HepG2 (cell line): ENCODE data around the gene CTSZ. TPM values are rescaled to one million over a fixed set of nuclear protein-coding genes. Genes with fewer than 3 reads are reported as not detected.

Source experiments
- ATAC-seq: fragments of 200-7000 bp; cut with Tn5 transposase; 3 replicates; pipeline ENCODE4 v1.9.1; 2020; ENCODE audit warnings: mild to moderate bottlenecking, moderate library complexity
- BruUV-seq: library from RNA; stranded (reverse); fragments of 400-500 nt; replicated peaks from 2 replicates; lab custom pipeline; 2021; lab: Mats Ljungman, UMichigan
- CTCF ChIA-PET: fragments of 300-600 bp; formaldehyde crosslinking; extraction: SDS; loops from one replicate; lab custom pipeline; 2021; ENCODE audit warnings: low total read pairs, inconsistent platforms, low intra/inter-chr PET ratio; lab: Yijun Ruan, JAX
- POLR2A ChIA-PET: fragments of 350-600 bp; sonication (Branson Sonifier 250); formaldehyde crosslinking; loops from one replicate; lab custom pipeline; 2020; ENCODE audit warnings: antibody characterized with exemption, inconsistent platforms; lab: Yijun Ruan, JAX
- DNase-seq: peaks from one replicate; pipeline ENCODE4 v3.0.0-alpha.2; 2015; ENCODE audit warnings: low spot score
- FAIRE-seq: peaks from 3 replicates; lab custom pipeline; 2011; peaks lifted over from hg19 to GRCh38; lab: Jason Lieb, UNC
- H2AFZ ChIP-seq: one replicate; pipeline ENCODE4 v1.6.1; 2011; ENCODE audit warnings: low read length, inconsistent platforms
- H3K27ac ChIP-seq: fragments of 300-600 bp; 3 replicates; pipeline ENCODE4 v1.8.0; 2011; ENCODE audit warnings: mixed run types, mild to moderate bottlenecking, mixed read lengths, low read length, inconsistent platforms; ENCODE audit not compliant: insufficient read depth; ENCODE audit errors: extremely low read length
- H3K27me3 ChIP-seq, 2 experiments: fragments of 200-600 bp in 1 of 2; 2 replicates in 1 of 2; 3 replicates in 1 of 2; pipeline versions ENCODE4 v1.6.0 to v1.8.0; 2011; ENCODE audit warnings: low read length in 2 of 2, mild to moderate bottlenecking in 2 of 2, moderate library complexity in 2 of 2, inconsistent platforms in 1 of 2; ENCODE audit not compliant: insufficient read depth in 2 of 2, control insufficient read depth in 1 of 2
- H3K36me3 ChIP-seq, 2 experiments: fragments of 200-600 bp in 1 of 2; replicated peaks in 1 of 2; 2 replicates in 1 of 2; 3 replicates in 1 of 2; pipeline versions ENCODE4 v1.5.1 to v1.8.0; 2011; ENCODE audit warnings: low read length in 2 of 2, inconsistent platforms in 1 of 2; ENCODE audit not compliant: insufficient read depth in 2 of 2, control insufficient read depth in 1 of 2
- H3K4me1 ChIP-seq: 2 replicates; pipeline ENCODE4 v1.5.1; 2012; ENCODE audit warnings: low read length, inconsistent platforms; ENCODE audit not compliant: insufficient read depth
- H3K4me2 ChIP-seq: 2 replicates; pipeline ENCODE4 v1.6.0; 2011; ENCODE audit warnings: low read depth, low read length, inconsistent platforms
- H3K4me3 ChIP-seq, 3 experiments: fragments of 200-600 bp in 1 of 3; sonication (generic), shearing (Covaris generic) in 1 of 3; replicated peaks in 1 of 3; 2 replicates each; pipeline ENCODE4 v1.5.1; 2011 to 2016; ENCODE audit warnings: low read length in 3 of 3, inconsistent platforms in 2 of 3, low read depth in 2 of 3, mild to moderate bottlenecking in 2 of 3, control low read depth in 1 of 3, mixed read lengths in 1 of 3; ENCODE audit not compliant: insufficient read depth in 1 of 3
- H3K79me2 ChIP-seq: one replicate; pipeline ENCODE4 v1.6.1; 2011; ENCODE audit warnings: low read length, inconsistent platforms; ENCODE audit not compliant: insufficient read depth
- H3K9ac ChIP-seq: 2 replicates; pipeline ENCODE4 v1.6.0; 2011; ENCODE audit warnings: mild to moderate bottlenecking, low read depth, low read length, inconsistent platforms; ENCODE audit not compliant: insufficient read depth
- H3K9me3 ChIP-seq: 2 replicates; pipeline ENCODE4 v1.5.1; 2012; ENCODE audit warnings: mild to moderate bottlenecking, low read length
- H4K20me1 ChIP-seq: 2 replicates; pipeline ENCODE4 v1.6.0; 2011; ENCODE audit warnings: inconsistent platforms, mild to moderate bottlenecking, low read length, moderate library complexity; ENCODE audit not compliant: insufficient read depth
- ARHGAP35 ChIP-seq: sonication (generic); formaldehyde crosslinking; IDR thresholded peaks from 2 replicates; pipeline ENCODE4 v1.9.0; 2022; ENCODE audit warnings: mild to moderate bottlenecking, inconsistent platforms, moderate library complexity, missing genetic modification reagents, borderline replicate concordance
- DNMT1 ChIP-seq: sonication (generic); formaldehyde crosslinking; IDR thresholded peaks from 2 replicates; pipeline ENCODE4 v1.5.1; 2020; ENCODE audit warnings: mild to moderate bottlenecking, missing genetic modification reagents
- HNRNPUL1 ChIP-seq: fragments of 200-400 bp; formaldehyde crosslinking; IDR thresholded peaks from 2 replicates; pipeline ENCODE4 v1.6.1; 2017; ENCODE audit warnings: low read depth, mild to moderate bottlenecking, low read length, moderate library complexity
- RBFOX2 ChIP-seq: fragments of 200-400 bp; formaldehyde crosslinking; IDR thresholded peaks from 2 replicates; pipeline ENCODE4 v1.6.1; 2017; ENCODE audit warnings: low read depth, mild to moderate bottlenecking, low read length
- SRSF1 ChIP-seq: fragments of 200-400 bp; formaldehyde crosslinking; optimal IDR thresholded peaks from 2 replicates; pipeline ENCODE3; 2017; ENCODE audit warnings: mild to moderate bottlenecking, low read depth, low read length, moderate library complexity
- ZBTB38 ChIP-seq: sonication (generic); formaldehyde crosslinking; IDR thresholded peaks from 2 replicates; pipeline ENCODE4 v1.5.1; 2020; ENCODE audit warnings: mild to moderate bottlenecking, missing genetic modification reagents
- ZNF597 ChIP-seq: sonication (generic); formaldehyde crosslinking; IDR thresholded peaks from 2 replicates; pipeline ENCODE4 v1.5.0; 2020; ENCODE audit warnings: missing genetic modification reagents
- ZNF687 ChIP-seq: sonication (generic); formaldehyde crosslinking; IDR thresholded peaks from 2 replicates; pipeline ENCODE4 v1.5.1; 2020; ENCODE audit warnings: mild to moderate bottlenecking, missing genetic modification reagents, moderate library complexity
- WGBS: methylation state at CpG from one replicate; pipeline ENCODE4 v1.1.6; 2017; ENCODE audit warnings: low lambda C conversion rate; 5-methylcytosine and 5-hydroxymethylcytosine counted together
- in situ Hi-C: cut with HindIII; loops from 2 replicates; pipeline ENCODE4 v1.10.0; 2017; ENCODE audit warnings: low pct_unique_long_range_greater_than_20kb; ENCODE audit not compliant: extremely low pct_ligation_motif_present
- intact Hi-C: fragments of 100-400 bp; cut with micrococcal nuclease; formaldehyde crosslinking; loops from one replicate; pipeline ENCODE4 v1.10.0; 2022; ENCODE audit not compliant: unreplicated experiment
- polyA plus RNA-seq, 8 experiments: library from polyadenylated mRNA; depleted of rRNA in 3 of 8; stranded (reverse) in 7 of 8; unstranded in 1 of 8; fragments of >200 nt; fragmentation: Illumina TruSeq in 4 of 8; extraction: Trizol in 4 of 8; gene quantifications; 2 replicates each; pipeline versions ENCODE4 v1.2.1 to v1.2.3, GENCODE V29; 2011 to 2016; ENCODE audit warnings: low read depth in 4 of 8, missing spikeins in 1 of 8, mixed read lengths in 1 of 8; ENCODE audit not compliant: insufficient read depth in 1 of 8
- total RNA-seq, 5 experiments: library from RNA; depleted of rRNA; stranded (reverse); fragments of >200 nt; fragmentation: Illumina TruSeq; extraction: Trizol; gene quantifications; 2 replicates each; pipeline ENCODE4 v1.2.3, GENCODE V29; 2016; ENCODE audit warnings: low read depth in 1 of 5

The CTSZ gene
- total and polyA plus RNA-seq, 2 of the 13 experiments (the other 11 are each of a cell fraction or from before 2014, with no cell fraction given): 0.33 TPM; not detected in 1

GRCh38 chr20:59023616-59024015 is 16.6 kb upstream of the CTSZ start:
- no peak overlapping the region for H3K9ac ChIP-seq
- WGBS: 97% methylated on average over 13 of the region's 13 CpGs
- DNase-seq (no peak), FAIRE-seq (no peak), ATAC-seq (no peak; the same call in 2 of the 3 replicates)
- H2AFZ ChIP-seq: no peak overlapping the region
- no peaks in the 10 kb centered on the region for H3K27me3 ChIP-seq
- ChIA-PET POLR2A (interaction anchor here (1.4 to 1.6 kb wide), 2 partner anchors 8 to 21 kb away, joined by 5 to 6 read pairs; partner anchors contain the start of gene ATP5F1E), CTCF (no interaction called here)
- H3K4me3 ChIP-seq: no peak overlapping the region
- peaks cover 43% of the 10 kb centered on the region for H3K4me1 ChIP-seq
- peaks cover 6% of the 10 kb centered on the region; the same call in 1 of the 2 replicates for H4K20me1 ChIP-seq
- H3K79me2 ChIP-seq: peaks cover 35% of the 10 kb centered on the region
- in situ Hi-C loops: no loop called here
- no peaks in the 10 kb centered on the region for H3K9me3 ChIP-seq
- BruUV-seq: no TSS peak
- peaks cover 26 to 59% of the 10 kb centered on the region in 2 experiments for H3K36me3 ChIP-seq
- H3K27ac ChIP-seq: no peak overlapping the region
- intact Hi-C loops: no loop called here
- no peak for TF ChIP-seq ZNF597 (CRISPR knock-in tag)
- no peak for TF ChIP-seq HNRNPUL1
- 0 out of 2 replicates have a peak, but pooled peaks have one; percentile 1 for TF ChIP-seq ARHGAP35 (CRISPR knock-in tag)
- TF ChIP-seq RBFOX2: peak; percentile 46
- peak; percentile 28; the same call in 1 of the 2 replicates for TF ChIP-seq DNMT1
- TF ChIP-seq SRSF1: peak; percentile 7
- TF ChIP-seq ZNF687: peak; percentile 9; the same call in 1 of the 2 replicates
- 0 out of 2 replicates have a peak, but pooled peaks have one; percentile 14 for TF ChIP-seq ZBTB38 (CRISPR knock-in tag)
- no peak overlapping the region for H3K4me2 ChIP-seq
